OCI-LY3 (cell line): Measurements from ENCODE around the gene PTBP3.

Experiments used
- H2AFZ ChIP-seq: fragments of 200-600, 300-600 bp; shearing (Covaris generic); 2 replicates; pipeline ENCODE4 v1.6.0; 2014; ENCODE audit warnings: antibody characterized with exemption, low read depth, low read length
- H3K27ac ChIP-seq: fragments of 200-600, 300-600 bp; sonication (generic); 2 replicates; pipeline ENCODE4 v1.5.1; 2014; ENCODE audit warnings: mild to moderate bottlenecking, low read length, moderate library complexity, mixed read lengths
- H3K27me3 ChIP-seq: fragments of 200-600, 300-600 bp; sonication (generic); 2 replicates; pipeline ENCODE4 v1.6.1; 2014; ENCODE audit warnings: low read depth, low read length, mixed read lengths
- H3K36me3 ChIP-seq: fragments of 200-600, 300-600 bp; sonication (generic); replicated peaks from 2 replicates; pipeline ENCODE3; 2014; ENCODE audit warnings: low read depth, low read length, mixed read lengths
- H3K4me1 ChIP-seq: fragments of 300-600, 200-600 bp; sonication (generic); 2 replicates; pipeline ENCODE4 v1.6.1; 2014; ENCODE audit warnings: low read length, mixed read lengths
- H3K4me2 ChIP-seq: fragments of 200-600, 300-600 bp; sonication (generic); 2 replicates; pipeline ENCODE4 v1.6.1; 2014; ENCODE audit warnings: low read length, mixed read lengths
- H3K4me3 ChIP-seq: fragments of 300-600, 200-600 bp; sonication (generic); 2 replicates; pipeline ENCODE4 v1.5.1; 2014; ENCODE audit warnings: antibody characterized with exemption, mild to moderate bottlenecking, low read length, moderate library complexity
- H3K79me2 ChIP-seq: fragments of 300-600, 200-600 bp; shearing (Covaris generic); 2 replicates; pipeline ENCODE4 v1.6.1; 2014; ENCODE audit warnings: mild to moderate bottlenecking, low read length, mixed read lengths
- H3K9ac ChIP-seq: fragments of 300-600, 200-600 bp; shearing (Covaris generic); 2 replicates; pipeline ENCODE4 v1.6.0; 2014; ENCODE audit warnings: mild to moderate bottlenecking, low read length, moderate library complexity
- H3K9me3 ChIP-seq: fragments of 200-600, 300-600 bp; shearing (Covaris generic); 2 replicates; pipeline ENCODE4 v1.6.1; 2014; ENCODE audit warnings: low read length, mixed read lengths; ENCODE audit not compliant: insufficient read depth
- H4K20me1 ChIP-seq: fragments of 200-600, 300-600 bp; sonication (generic); 2 replicates; pipeline ENCODE4 v1.6.1; 2016; ENCODE audit warnings: low read length, mixed read lengths; ENCODE audit not compliant: insufficient read depth
- EZH2phosphoT487 ChIP-seq: fragments of 200-600 bp; shearing (Covaris generic); IDR thresholded peaks from 2 replicates; pipeline ENCODE4 v1.6.1; 2018; ENCODE audit warnings: antibody characterized with exemption, mixed run types, low read depth
- TF ChIP-seq, protein P1 (sequence below): fragments of 200-600, 300-600 bp; sonication (generic); IDR thresholded peaks from 2 replicates; pipeline ENCODE4 v1.5.1; 2014; ENCODE audit warnings: antibody characterized with exemption, low read length, low read depth

The PTBP3 gene

DNA sequence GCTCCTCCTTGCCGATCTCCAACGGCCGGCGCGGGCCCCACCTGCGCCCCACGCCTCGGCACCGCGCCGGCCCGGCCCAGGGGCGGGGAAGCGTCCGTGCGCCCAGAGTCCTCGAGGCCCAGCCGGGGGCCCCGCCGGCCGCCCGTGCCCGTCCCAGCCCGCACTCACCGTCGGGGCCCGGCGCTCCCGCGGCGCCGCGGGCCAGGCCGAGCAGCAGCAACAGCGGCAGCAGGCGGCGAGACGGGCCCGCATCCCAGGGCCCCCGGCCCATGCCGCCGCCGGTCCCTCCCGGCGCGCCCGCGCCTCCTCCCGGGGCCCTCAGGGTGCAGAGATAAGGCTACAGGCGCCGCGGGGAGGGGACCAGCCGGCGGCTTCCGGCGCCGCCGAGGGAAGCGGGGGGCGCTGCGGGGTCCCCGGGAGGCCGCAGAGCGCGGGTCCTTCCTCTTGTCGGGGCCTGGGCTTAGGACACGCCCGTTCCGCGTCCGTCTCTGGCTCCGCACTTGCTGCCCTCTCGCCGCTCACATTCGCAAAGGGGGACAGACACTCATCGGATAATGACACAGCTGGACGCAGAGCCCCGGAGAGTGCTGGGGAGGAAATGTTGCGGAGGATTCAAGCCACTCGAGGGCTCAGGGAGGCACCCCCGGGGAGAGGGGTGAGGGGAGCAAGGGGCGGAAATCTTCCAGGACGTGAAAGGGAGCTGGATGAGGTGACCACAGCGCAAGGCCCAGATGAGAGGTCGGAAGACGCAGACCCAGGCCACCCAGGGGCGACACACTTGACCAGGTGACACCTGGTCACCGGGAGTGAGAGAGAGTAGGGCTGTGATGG lies 158.2 kb downstream of the PTBP3 start, which contains the start of gene SUSD1:
TSS of gene SUSD1 (minus strand) at position 333 of the 831 bp plus-strand sequence. CDS start at position 271, 62 bp downstream.
- peak within 1 kb of the TSS; percentile 68 for H3K9ac ChIP-seq
- H3K4me2 ChIP-seq = peak within 1 kb of the TSS; percentile 88
- no peaks in the 10 kb centered on the region for H3K79me2 ChIP-seq
- TF ChIP-seq EZH2phosphoT487 = no peak
- TF ChIP-seq, protein P1, sequence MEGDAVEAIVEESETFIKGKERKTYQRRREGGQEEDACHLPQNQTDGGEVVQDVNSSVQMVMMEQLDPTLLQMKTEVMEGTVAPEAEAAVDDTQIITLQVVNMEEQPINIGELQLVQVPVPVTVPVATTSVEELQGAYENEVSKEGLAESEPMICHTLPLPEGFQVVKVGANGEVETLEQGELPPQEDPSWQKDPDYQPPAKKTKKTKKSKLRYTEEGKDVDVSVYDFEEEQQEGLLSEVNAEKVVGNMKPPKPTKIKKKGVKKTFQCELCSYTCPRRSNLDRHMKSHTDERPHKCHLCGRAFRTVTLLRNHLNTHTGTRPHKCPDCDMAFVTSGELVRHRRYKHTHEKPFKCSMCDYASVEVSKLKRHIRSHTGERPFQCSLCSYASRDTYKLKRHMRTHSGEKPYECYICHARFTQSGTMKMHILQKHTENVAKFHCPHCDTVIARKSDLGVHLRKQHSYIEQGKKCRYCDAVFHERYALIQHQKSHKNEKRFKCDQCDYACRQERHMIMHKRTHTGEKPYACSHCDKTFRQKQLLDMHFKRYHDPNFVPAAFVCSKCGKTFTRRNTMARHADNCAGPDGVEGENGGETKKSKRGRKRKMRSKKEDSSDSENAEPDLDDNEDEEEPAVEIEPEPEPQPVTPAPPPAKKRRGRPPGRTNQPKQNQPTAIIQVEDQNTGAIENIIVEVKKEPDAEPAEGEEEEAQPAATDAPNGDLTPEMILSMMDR = no peak
- peaks cover 19% of the 10 kb centered on the region for H3K27me3 ChIP-seq
- H3K4me3 ChIP-seq = peak within 1 kb of the TSS; percentile 83
- H3K36me3 ChIP-seq = no peaks in the 10 kb centered on the region
- H3K4me1 ChIP-seq = peaks cover 10% of the 10 kb centered on the region; the same call in 1 of the 2 replicates
- no peaks in the 10 kb centered on the region for H4K20me1 ChIP-seq
- no peaks in the 10 kb centered on the region for H3K9me3 ChIP-seq
- no peak within 1 kb of the TSS for H3K27ac ChIP-seq
- H2AFZ ChIP-seq = peak within 1 kb of the TSS; percentile 87

DNA sequence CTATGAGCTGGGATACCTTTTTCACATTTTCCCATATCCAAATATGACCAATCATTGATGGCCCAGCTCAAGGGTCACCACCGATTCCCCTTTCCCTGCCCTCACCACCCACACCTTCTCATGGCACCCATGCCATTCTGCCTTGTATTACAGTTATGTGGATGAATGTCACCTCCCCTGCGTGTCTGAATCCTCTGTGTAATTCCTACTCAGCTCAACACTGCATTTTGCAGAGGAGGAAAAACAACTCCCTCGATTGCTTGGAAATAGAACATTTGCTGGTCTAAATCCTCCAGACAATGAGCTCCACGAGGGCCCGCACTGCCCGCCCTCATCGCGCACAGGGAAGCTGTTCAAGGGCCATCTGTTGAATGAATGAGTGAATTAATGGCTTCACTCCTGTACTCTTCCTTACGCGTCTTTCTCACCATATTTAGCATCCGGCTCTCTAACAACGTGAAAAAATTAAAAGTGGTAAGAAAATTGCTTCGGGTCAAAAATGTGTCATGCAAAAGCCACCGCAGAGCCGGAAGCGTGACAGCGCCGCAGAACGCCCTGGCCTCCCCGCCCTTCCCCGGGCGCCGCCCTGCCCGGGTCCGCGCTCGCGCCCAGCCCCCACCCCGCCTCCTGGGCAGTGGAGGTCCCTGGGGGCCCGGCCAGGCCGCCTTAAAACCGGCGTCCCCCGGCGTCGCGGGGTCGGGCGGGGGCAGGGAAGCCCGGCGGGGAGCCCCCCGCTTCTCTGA lies 159.0 kb downstream of the PTBP3 start:
- Histone ChIP-seq H3K9me3 (no peaks in the 10 kb centered on the region), H2AFZ (peak overlapping the region; percentile 80), H3K79me2 (no peaks in the 10 kb centered on the region), H3K27me3 (peaks cover 19% of the 10 kb centered on the region), H3K4me3 (peak overlapping the region; percentile 83), H4K20me1 (no peaks in the 10 kb centered on the region), H3K36me3 (no peaks in the 10 kb centered on the region), H3K27ac (no peak overlapping the region), H3K9ac (peak overlapping the region; percentile 68), H3K4me1 (peaks cover 10% of the 10 kb centered on the region; the same call in 1 of the 2 replicates), H3K4me2 (peak overlapping the region; percentile 88)
- TF ChIP-seq, protein P1 = no peak
- TF ChIP-seq EZH2phosphoT487 = no peak

DNA sequence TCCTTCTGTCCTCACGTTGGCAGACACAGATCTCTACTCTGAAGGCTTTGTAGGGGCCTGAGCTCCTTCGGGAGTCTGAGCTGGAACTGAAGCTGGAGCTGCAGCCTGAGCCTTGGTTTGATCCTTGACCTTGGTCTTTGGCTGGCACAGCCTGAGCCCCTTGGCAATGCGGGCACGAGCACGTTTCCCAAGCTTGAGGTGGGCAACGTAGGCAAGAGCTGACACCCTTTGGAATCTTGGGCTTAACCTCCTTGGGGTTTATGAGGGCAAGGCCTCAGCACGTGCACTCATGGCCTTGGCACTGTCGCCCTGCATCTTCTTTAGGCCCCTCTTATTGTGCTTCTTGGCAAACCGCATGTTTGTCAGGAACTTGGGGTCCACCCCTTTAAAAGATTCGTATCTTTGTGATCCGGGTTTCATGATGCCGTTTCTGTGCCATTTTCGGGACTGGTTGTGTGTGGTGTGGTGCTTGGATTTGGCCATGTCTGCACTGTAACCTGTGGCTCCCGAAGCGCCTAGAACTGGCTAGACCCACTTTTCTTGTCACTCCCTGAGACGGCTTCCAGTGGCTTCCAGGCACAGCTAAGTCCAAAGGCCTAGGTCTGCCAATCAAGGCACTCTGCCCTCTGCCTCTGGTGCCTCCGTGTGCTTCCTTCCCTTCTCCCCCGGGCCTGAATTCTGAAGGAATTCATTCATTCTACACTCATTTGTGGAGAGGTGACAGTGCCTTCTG lies 159.8 kb downstream of the PTBP3 start:
- peak overlapping the region; percentile 88 for H3K4me2 ChIP-seq
- peaks cover 19% of the 10 kb centered on the region for H3K27me3 ChIP-seq
- H3K79me2 ChIP-seq = no peaks in the 10 kb centered on the region
- no peaks in the 10 kb centered on the region for H4K20me1 ChIP-seq
- H3K9ac ChIP-seq = peak overlapping the region; percentile 68
- no peak overlapping the region for H3K27ac ChIP-seq
- TF ChIP-seq, protein P1 = no peak
- TF ChIP-seq EZH2phosphoT487 = no peak
- no peaks in the 10 kb centered on the region for H3K36me3 ChIP-seq
- peak overlapping the region; percentile 83 for H3K4me3 ChIP-seq
- no peaks in the 10 kb centered on the region for H3K9me3 ChIP-seq
- H2AFZ ChIP-seq = no peak overlapping the region
- H3K4me1 ChIP-seq = peaks cover 10% of the 10 kb centered on the region; the same call in 1 of the 2 replicates
